ENCODE measurements around the gene ZSCAN12.
"Not testable (repeated sequence)": the region's sequence is repeated elsewhere in the genome, so short reads cannot be mapped to it uniquely, and the experiment has no call there.

DNA sequence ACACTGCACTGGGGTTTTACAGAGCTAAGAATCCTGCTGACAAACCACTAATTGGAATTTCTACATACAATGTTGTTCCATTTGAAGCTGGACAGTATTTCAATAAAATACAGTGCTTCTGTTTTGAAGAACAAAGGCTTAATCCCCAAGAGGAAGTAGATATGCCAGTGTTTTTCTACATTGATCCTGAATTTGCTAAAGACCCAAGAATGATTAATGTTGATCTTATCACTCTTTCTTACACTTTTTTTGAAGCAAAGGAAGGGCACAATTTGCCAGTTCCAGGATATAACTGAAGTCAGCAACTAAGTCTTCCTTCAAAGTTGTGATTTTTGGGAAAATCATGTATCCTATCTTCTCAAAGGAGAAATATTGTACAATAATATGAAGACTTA lies 48.0 kb upstream of the ZSCAN12 start:
- TF ChIP-seq, protein P1, sequence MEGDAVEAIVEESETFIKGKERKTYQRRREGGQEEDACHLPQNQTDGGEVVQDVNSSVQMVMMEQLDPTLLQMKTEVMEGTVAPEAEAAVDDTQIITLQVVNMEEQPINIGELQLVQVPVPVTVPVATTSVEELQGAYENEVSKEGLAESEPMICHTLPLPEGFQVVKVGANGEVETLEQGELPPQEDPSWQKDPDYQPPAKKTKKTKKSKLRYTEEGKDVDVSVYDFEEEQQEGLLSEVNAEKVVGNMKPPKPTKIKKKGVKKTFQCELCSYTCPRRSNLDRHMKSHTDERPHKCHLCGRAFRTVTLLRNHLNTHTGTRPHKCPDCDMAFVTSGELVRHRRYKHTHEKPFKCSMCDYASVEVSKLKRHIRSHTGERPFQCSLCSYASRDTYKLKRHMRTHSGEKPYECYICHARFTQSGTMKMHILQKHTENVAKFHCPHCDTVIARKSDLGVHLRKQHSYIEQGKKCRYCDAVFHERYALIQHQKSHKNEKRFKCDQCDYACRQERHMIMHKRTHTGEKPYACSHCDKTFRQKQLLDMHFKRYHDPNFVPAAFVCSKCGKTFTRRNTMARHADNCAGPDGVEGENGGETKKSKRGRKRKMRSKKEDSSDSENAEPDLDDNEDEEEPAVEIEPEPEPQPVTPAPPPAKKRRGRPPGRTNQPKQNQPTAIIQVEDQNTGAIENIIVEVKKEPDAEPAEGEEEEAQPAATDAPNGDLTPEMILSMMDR (IDR thresholded peaks at IDR 0.05) = not testable (repeated sequence)
- TF ChIP-seq POLR2A (IDR thresholded peaks at IDR 0.05) = not testable (repeated sequence)

All from body of pancreas (tissue), 4 donors.